ENCODE data around the gene VPS35.

VPS35 gene

GRCh38 chr16:46618516-46618915 lies 70.5 kb downstream of the VPS35 start:
- H3K9me3 ChIP-seq (ENCODE audit: control insufficient read depth in 2 of 2, low read length in 2 of 2), result no peaks in the 10 kb centered on the region
- peaks cover 0 to 9% of the 10 kb centered on the region in 2 donors for H3K4me1 ChIP-seq (ENCODE audit: control insufficient read depth in 2 of 2, insufficient read depth in 2 of 2, low read length in 2 of 2)
- no peak overlapping the region for H3K27ac ChIP-seq (ENCODE audit: low read depth in 2 of 2, low read length in 2 of 2)
- peaks cover 0 to 4% of the 10 kb centered on the region in 2 donors for H3K36me3 ChIP-seq (ENCODE audit: control insufficient read depth in 2 of 2, insufficient read depth in 2 of 2, low read length in 2 of 2)
- H3K4me3 ChIP-seq (ENCODE audit: low read length in 2 of 2), result no peak overlapping the region
- H3K9ac ChIP-seq (ENCODE audit: low read depth in 1 of 2, low read length in 2 of 2), result no peak overlapping the region
- no peaks in the 10 kb centered on the region for H3K27me3 ChIP-seq (ENCODE audit: control insufficient read depth in 2 of 2, insufficient read depth in 2 of 2, low read length in 2 of 2)

DNA sequence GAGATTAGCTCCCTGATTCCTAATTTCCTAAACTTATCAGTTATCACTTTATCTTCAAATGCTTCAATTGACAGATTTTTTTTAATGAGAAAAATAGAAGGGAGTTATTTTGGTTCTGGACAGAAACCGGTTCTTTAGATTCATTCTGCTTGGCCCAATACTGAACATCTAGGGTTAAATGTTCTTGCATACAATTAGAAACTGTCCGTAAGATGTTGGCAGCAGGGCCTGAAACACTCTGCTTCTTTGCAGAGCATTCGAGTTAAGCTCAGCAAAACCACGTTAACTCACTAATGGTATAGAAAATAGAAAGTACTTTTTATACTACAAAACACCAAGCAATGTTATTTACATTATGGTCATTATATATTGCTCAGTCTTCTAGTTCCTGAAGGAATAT lies 75.0 kb downstream of the VPS35 start:
- no peaks in the 10 kb centered on the region for H3K4me1 ChIP-seq (ENCODE audit: control insufficient read depth in 2 of 2, insufficient read depth in 2 of 2, low read length in 2 of 2)
- H3K36me3 ChIP-seq (ENCODE audit: control insufficient read depth in 2 of 2, insufficient read depth in 2 of 2, low read length in 2 of 2), result peaks cover 0 to 4% of the 10 kb centered on the region in 2 donors
- H3K4me3 ChIP-seq (ENCODE audit: low read length in 2 of 2), result no peak overlapping the region
- no peak overlapping the region for H3K27ac ChIP-seq (ENCODE audit: low read depth in 2 of 2, low read length in 2 of 2)
- no peaks in the 10 kb centered on the region for H3K9me3 ChIP-seq (ENCODE audit: control insufficient read depth in 2 of 2, low read length in 2 of 2)
- no peaks in the 10 kb centered on the region for H3K27me3 ChIP-seq (ENCODE audit: control insufficient read depth in 2 of 2, insufficient read depth in 2 of 2, low read length in 2 of 2)
- no peak overlapping the region for H3K9ac ChIP-seq (ENCODE audit: low read depth in 1 of 2, low read length in 2 of 2)

DNA sequence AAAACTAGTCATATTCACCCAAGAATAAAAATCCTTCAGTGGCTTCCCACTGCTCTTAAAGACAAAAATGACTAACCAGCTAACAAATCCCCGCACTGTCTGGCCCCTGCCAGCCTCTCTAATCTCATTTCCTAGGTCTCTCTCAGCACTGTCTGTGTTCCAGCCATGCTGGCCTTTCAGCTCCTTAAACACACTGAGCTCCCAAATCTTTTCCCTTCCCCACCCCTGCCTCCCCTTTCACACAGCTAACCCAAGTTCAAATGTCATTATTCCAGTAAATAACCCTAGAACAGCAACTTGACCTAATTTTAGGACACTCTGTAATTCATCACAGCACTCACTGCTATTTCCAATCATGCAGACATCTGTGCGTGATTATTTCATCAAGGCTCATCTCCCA lies 75.6 kb downstream of the VPS35 start:
- H3K27ac ChIP-seq (ENCODE audit: low read depth in 2 of 2, low read length in 2 of 2), result no peak overlapping the region
- no peak overlapping the region for H3K4me3 ChIP-seq (ENCODE audit: low read length in 2 of 2)
- no peak overlapping the region for H3K9ac ChIP-seq (ENCODE audit: low read depth in 1 of 2, low read length in 2 of 2)
- no peaks in the 10 kb centered on the region for H3K9me3 ChIP-seq (ENCODE audit: control insufficient read depth in 2 of 2, low read length in 2 of 2)
- no peaks in the 10 kb centered on the region for H3K27me3 ChIP-seq (ENCODE audit: control insufficient read depth in 2 of 2, insufficient read depth in 2 of 2, low read length in 2 of 2)
- no peaks in the 10 kb centered on the region for H3K4me1 ChIP-seq (ENCODE audit: control insufficient read depth in 2 of 2, insufficient read depth in 2 of 2, low read length in 2 of 2)
- H3K36me3 ChIP-seq (ENCODE audit: control insufficient read depth in 2 of 2, insufficient read depth in 2 of 2, low read length in 2 of 2), result peaks cover 0 to 4% of the 10 kb centered on the region in 2 donors

- Histone ChIP-seq H3K4me3 (ENCODE audit: low read length in 2 of 2) (no peak overlapping the region), H3K9ac (ENCODE audit: low read depth in 1 of 2, low read length in 2 of 2) (no peak overlapping the region), H3K27me3 (ENCODE audit: control insufficient read depth in 2 of 2, insufficient read depth in 2 of 2, low read length in 2 of 2) (no peaks in the 10 kb centered on the region), H3K4me1 (ENCODE audit: control insufficient read depth in 2 of 2, insufficient read depth in 2 of 2, low read length in 2 of 2) (no peaks in the 10 kb centered on the region), H3K9me3 (ENCODE audit: control insufficient read depth in 2 of 2, low read length in 2 of 2) (no peaks in the 10 kb centered on the region), H3K27ac (ENCODE audit: low read depth in 2 of 2, low read length in 2 of 2) (no peak overlapping the region), H3K36me3 (ENCODE audit: control insufficient read depth in 2 of 2, insufficient read depth in 2 of 2, low read length in 2 of 2) (peaks cover 0 to 4% of the 10 kb centered on the region in 2 donors)
Measured at GRCh38 chr16:46612121-46612520, 76.9 kb downstream of the VPS35 start.

DNA sequence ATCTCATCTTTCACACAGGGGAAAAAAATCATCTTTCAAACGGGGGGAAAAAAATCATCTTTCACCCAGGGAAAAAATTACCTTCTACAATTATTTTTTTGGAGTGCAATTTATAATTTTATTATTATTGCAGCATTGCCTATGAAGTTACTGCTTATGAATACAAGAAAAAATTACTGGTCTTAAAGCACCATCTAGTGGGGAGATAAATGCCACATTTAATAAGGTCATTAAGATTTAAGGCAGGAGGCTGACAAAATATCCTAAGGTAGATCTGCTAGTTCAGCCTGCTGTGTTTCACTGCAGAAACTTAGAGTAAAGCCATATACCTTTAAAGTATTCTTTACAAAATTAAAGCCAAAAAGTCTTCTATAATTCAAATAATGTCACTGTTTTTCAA lies 81.4 kb downstream of the VPS35 start:
- Histone ChIP-seq H3K4me1 (ENCODE audit: control insufficient read depth in 2 of 2, insufficient read depth in 2 of 2, low read length in 2 of 2) (no peaks in the 10 kb centered on the region), H3K4me3 (ENCODE audit: low read length in 2 of 2) (no peak overlapping the region), H3K27ac (ENCODE audit: low read depth in 2 of 2, low read length in 2 of 2) (no peak overlapping the region), H3K9me3 (ENCODE audit: control insufficient read depth in 2 of 2, low read length in 2 of 2) (no peaks in the 10 kb centered on the region), H3K36me3 (ENCODE audit: control insufficient read depth in 2 of 2, insufficient read depth in 2 of 2, low read length in 2 of 2) (peaks cover 0 to 3% of the 10 kb centered on the region in 2 donors), H3K27me3 (ENCODE audit: control insufficient read depth in 2 of 2, insufficient read depth in 2 of 2, low read length in 2 of 2) (no peaks in the 10 kb centered on the region), H3K9ac (ENCODE audit: low read depth in 1 of 2, low read length in 2 of 2) (no peak overlapping the region)

GRCh38 chr16:46606231-46606630 lies 82.7 kb downstream of the VPS35 start:
- Histone ChIP-seq H3K9ac (ENCODE audit: low read depth in 1 of 2, low read length in 2 of 2) (no peak overlapping the region), H3K9me3 (ENCODE audit: control insufficient read depth in 2 of 2, low read length in 2 of 2) (no peaks in the 10 kb centered on the region), H3K36me3 (ENCODE audit: control insufficient read depth in 2 of 2, insufficient read depth in 2 of 2, low read length in 2 of 2) (peaks cover 0 to 3% of the 10 kb centered on the region in 2 donors), H3K4me1 (ENCODE audit: control insufficient read depth in 2 of 2, insufficient read depth in 2 of 2, low read length in 2 of 2) (no peaks in the 10 kb centered on the region), H3K27me3 (ENCODE audit: control insufficient read depth in 2 of 2, insufficient read depth in 2 of 2, low read length in 2 of 2) (no peaks in the 10 kb centered on the region), H3K4me3 (ENCODE audit: low read length in 2 of 2) (no peak overlapping the region), H3K27ac (ENCODE audit: low read depth in 2 of 2, low read length in 2 of 2) (no peak overlapping the region)

Measured in mucosa of rectum (tissue), 2 donors.